ENCODE measurements around the gene MAPK10.

MAPK10 gene

GRCh38 chr4:86108834-86109233 is 251.0 kb downstream of the MAPK10 start:
- no peak for TF ChIP-seq CTCF (IDR thresholded peaks at IDR 0.05; ENCODE audit: control insufficient read depth, insufficient read depth, low read depth, low read length, missing control alignments)
- no peak overlapping the region for H3K4me3 ChIP-seq (ENCODE audit: control insufficient read depth, low read depth, low read length)
- no peak for DNase-seq (ENCODE audit: low read depth)

GRCh38 chr4:86108137-86108536 is 251.7 kb downstream of the MAPK10 start:
- no peak overlapping the region for H3K4me3 ChIP-seq (ENCODE audit: control insufficient read depth, low read depth, low read length)
- no peak for TF ChIP-seq CTCF (IDR thresholded peaks at IDR 0.05; ENCODE audit: control insufficient read depth, insufficient read depth, low read depth, low read length, missing control alignments)
- DNase-seq (ENCODE audit: low read depth): no peak

- no peak for TF ChIP-seq CTCF (IDR thresholded peaks at IDR 0.05; ENCODE audit: control insufficient read depth, insufficient read depth, low read depth, low read length, missing control alignments)
- DNase-seq (ENCODE audit: low read depth): no peak
- no peak overlapping the region for H3K4me3 ChIP-seq (ENCODE audit: control insufficient read depth, low read depth, low read length)
Observed at GRCh38 chr4:86107112-86107511, 252.7 kb downstream of the MAPK10 start.

- H3K4me3 ChIP-seq (ENCODE audit: control insufficient read depth, low read depth, low read length): no peak overlapping the region
- TF ChIP-seq CTCF (IDR thresholded peaks at IDR 0.05; ENCODE audit: control insufficient read depth, insufficient read depth, low read depth, low read length, missing control alignments): no peak
- no peak for DNase-seq (ENCODE audit: low read depth)
Observed at GRCh38 chr4:86106475-86106874, 253.4 kb downstream of the MAPK10 start.

GRCh38 chr4:86101841-86102240 is 258.0 kb downstream of the MAPK10 start:
- no peak for DNase-seq (ENCODE audit: low read depth)
- TF ChIP-seq CTCF (IDR thresholded peaks at IDR 0.05; ENCODE audit: control insufficient read depth, insufficient read depth, low read depth, low read length, missing control alignments): no peak
- H3K4me3 ChIP-seq (ENCODE audit: control insufficient read depth, low read depth, low read length): no peak overlapping the region

GRCh38 chr4:86101410-86101809 is 258.4 kb downstream of the MAPK10 start:
- no peak for DNase-seq (ENCODE audit: low read depth)
- H3K4me3 ChIP-seq (ENCODE audit: control insufficient read depth, low read depth, low read length): no peak overlapping the region
- TF ChIP-seq CTCF (IDR thresholded peaks at IDR 0.05; ENCODE audit: control insufficient read depth, insufficient read depth, low read depth, low read length, missing control alignments): no peak
